Type B pancreatic cell (in vitro differentiated cells): Measurements from ENCODE around the gene POLE4. TPM values are rescaled to one million over a fixed set of nuclear protein-coding genes. Genes with fewer than 3 reads are reported as not detected.

Source experiments
- DNase-seq: peaks from one replicate; pipeline ENCODE4 v3.0.0; 2021; ENCODE audit warnings: mixed read lengths; ENCODE audit not compliant: unreplicated experiment; ENCODE audit errors: extremely low spot score
- H3K27ac Mint-ChIP-seq: 2 replicates; pipeline ENCODE4 v1.8.0; 2021; ENCODE audit warnings: mild to moderate bottlenecking, mixed read lengths
- H3K27me3 Mint-ChIP-seq: 2 replicates; pipeline ENCODE4 v1.8.0; 2021; ENCODE audit warnings: mixed read lengths
- H3K36me3 Mint-ChIP-seq: 2 replicates; pipeline ENCODE4 v1.8.0; 2021; ENCODE audit warnings: mixed read lengths
- H3K4me1 Mint-ChIP-seq: one replicate; pipeline ENCODE4 v1.8.0; 2021; ENCODE audit warnings: mixed read lengths; ENCODE audit not compliant: unreplicated experiment
- H3K4me3 Mint-ChIP-seq: 2 replicates; pipeline ENCODE4 v1.8.0; 2021; ENCODE audit warnings: mild to moderate bottlenecking, mixed read lengths
- H3K9me3 Mint-ChIP-seq: 2 replicates; pipeline ENCODE4 v1.8.0; 2021; ENCODE audit warnings: mixed read lengths
- CTCF ChIP-seq: fragments of 200-600 bp; sonication (generic); conservative IDR thresholded peaks from 2 replicates; pipeline ENCODE4 v1.5.0; 2021; ENCODE audit warnings: antibody characterized with exemption, mild to moderate bottlenecking
- long read RNA-seq: library from polyadenylated mRNA; unstranded; transcript quantifications from one replicate; pipeline ENCODE4 v2.0.0, GENCODE V29; 2020
- total RNA-seq: library from RNA; stranded (reverse); gene quantifications from 2 replicates; pipeline ENCODE4 v1.2.1, GENCODE V29; 2021; ENCODE audit warnings: low replicate concordance

Gene POLE4
- total RNA-seq, result 28.7 and 31.0 TPM in 2 replicates
- long read RNA-seq, result 0 reads

- DNase-seq, result peak; percentile 94
- H3K27ac Mint-ChIP-seq, result peak within 1 kb of the TSS; percentile 79
- H3K36me3 Mint-ChIP-seq, result peaks cover 29% of the 10 kb centered on the region
- TF ChIP-seq CTCF, result no peak
- H3K4me1 Mint-ChIP-seq, result peaks cover 4% of the 10 kb centered on the region
- H3K4me3 Mint-ChIP-seq, result peak within 1 kb of the TSS; percentile 86
- H3K27me3 Mint-ChIP-seq, result no peaks in the 10 kb centered on the region
- H3K9me3 Mint-ChIP-seq, result peaks cover 8% of the 10 kb centered on the region
Observed at GRCh38 chr2:74958274-74959105, at the start of gene POLE4. Gene POLE4, plus strand, starts transcription at chr2:74958643. Its CDS starts 37 bp downstream, at chr2:74958680.

- TF ChIP-seq CTCF, result no peak
- H3K4me3 Mint-ChIP-seq, result peak overlapping the region; percentile 76
- H3K4me1 Mint-ChIP-seq, result peaks cover 8% of the 10 kb centered on the region
- no peaks in the 10 kb centered on the region for H3K9me3 Mint-ChIP-seq
- H3K27me3 Mint-ChIP-seq, result peaks cover 20% of the 10 kb centered on the region
- no peak for DNase-seq
- H3K36me3 Mint-ChIP-seq, result no peaks in the 10 kb centered on the region
- no peak overlapping the region for H3K27ac Mint-ChIP-seq
Observed at GRCh38 chr2:74908748-74909444, 49.5 kb upstream of the POLE4 start.

- no peak for DNase-seq
- TF ChIP-seq CTCF, result no peak
- H3K36me3 Mint-ChIP-seq, result no peaks in the 10 kb centered on the region
- H3K27ac Mint-ChIP-seq, result no peak overlapping the region
- H3K27me3 Mint-ChIP-seq, result peaks cover 25% of the 10 kb centered on the region
- no peak overlapping the region for H3K4me3 Mint-ChIP-seq
- H3K9me3 Mint-ChIP-seq, result no peaks in the 10 kb centered on the region
- peaks cover 8% of the 10 kb centered on the region for H3K4me1 Mint-ChIP-seq
Observed at GRCh38 chr2:74910245-74910644, 48.2 kb upstream of the POLE4 start.

- TF ChIP-seq CTCF, result no peak
- Mint-ChIP-seq H3K36me3 (no peaks in the 10 kb centered on the region), H3K9me3 (no peaks in the 10 kb centered on the region), H3K27ac (no peak overlapping the region), H3K4me3 (no peak overlapping the region), H3K4me1 (peaks cover 8% of the 10 kb centered on the region), H3K27me3 (peaks cover 27% of the 10 kb centered on the region)
- DNase-seq, result no peak
Observed at GRCh38 chr2:74911061-74911460, 47.4 kb upstream of the POLE4 start.

GRCh38 chr2:74915743-74916142, 42.7 kb upstream of the POLE4 start:
- Mint-ChIP-seq H3K36me3 (no peaks in the 10 kb centered on the region), H3K9me3 (no peaks in the 10 kb centered on the region), H3K4me1 (peaks cover 6% of the 10 kb centered on the region), H3K27ac (no peak overlapping the region), H3K4me3 (no peak overlapping the region), H3K27me3 (peaks cover 16% of the 10 kb centered on the region)
- TF ChIP-seq CTCF, result no peak
- DNase-seq, result no peak
